Activated CD4-positive, alpha-beta memory T cell treated with anti-CD3 and anti-CD28 coated beads for 36 hours (primary cell): ENCODE measurements around the gene LSM14B. TPM values are rescaled to one million over a fixed set of nuclear protein-coding genes. Genes with fewer than 3 reads are reported as not detected.

Experiments used
- CTCF ChIA-PET: fragments of 350-600 bp; sonication (Branson Sonifier 250); formaldehyde crosslinking; loops from one replicate; lab custom pipeline; 2021; ENCODE audit warnings: antibody characterized with exemption, inconsistent platforms; lab: Charles Lee
- POLR2A ChIA-PET: fragments of 350-600 bp; sonication (Branson Sonifier 250); formaldehyde crosslinking; loops from one replicate; lab custom pipeline; 2021; ENCODE audit warnings: antibody characterized with exemption; lab: Charles Lee
- DNase-seq: peaks from one replicate; pipeline ENCODE4 v3.0.0-alpha.2; 2020
- H3K27ac Mint-ChIP-seq: one replicate; pipeline ENCODE4 v1.8.0; 2021; ENCODE audit warnings: mixed read lengths
- H3K27me3 Mint-ChIP-seq: one replicate; pipeline ENCODE4 v1.8.0; 2021; ENCODE audit warnings: mixed read lengths
- H3K36me3 Mint-ChIP-seq: one replicate; pipeline ENCODE4 v1.8.0; 2021; ENCODE audit warnings: mixed read lengths
- H3K4me1 Mint-ChIP-seq: one replicate; pipeline ENCODE4 v1.8.0; 2021; ENCODE audit warnings: low read depth, mixed read lengths
- H3K4me3 Mint-ChIP-seq: one replicate; pipeline ENCODE4 v1.8.0; 2021; ENCODE audit warnings: mild to moderate bottlenecking, mixed read lengths
- H3K9me3 Mint-ChIP-seq: one replicate; pipeline ENCODE4 v1.8.0; 2021; ENCODE audit warnings: mixed read lengths
- intact Hi-C: fragments of 100-400 bp; cut with micrococcal nuclease; formaldehyde crosslinking; loops from one replicate; pipeline ENCODE4 v1.15.1; 2023
- total RNA-seq, 2 experiments: library from RNA; stranded (reverse); gene quantifications; one replicate each; pipeline ENCODE4 v1.2.3, GENCODE V29; 2021

Gene LSM14B
- total RNA-seq, 2 experiments from 2014 or later: 33.4 to 35.1 TPM

DNA sequence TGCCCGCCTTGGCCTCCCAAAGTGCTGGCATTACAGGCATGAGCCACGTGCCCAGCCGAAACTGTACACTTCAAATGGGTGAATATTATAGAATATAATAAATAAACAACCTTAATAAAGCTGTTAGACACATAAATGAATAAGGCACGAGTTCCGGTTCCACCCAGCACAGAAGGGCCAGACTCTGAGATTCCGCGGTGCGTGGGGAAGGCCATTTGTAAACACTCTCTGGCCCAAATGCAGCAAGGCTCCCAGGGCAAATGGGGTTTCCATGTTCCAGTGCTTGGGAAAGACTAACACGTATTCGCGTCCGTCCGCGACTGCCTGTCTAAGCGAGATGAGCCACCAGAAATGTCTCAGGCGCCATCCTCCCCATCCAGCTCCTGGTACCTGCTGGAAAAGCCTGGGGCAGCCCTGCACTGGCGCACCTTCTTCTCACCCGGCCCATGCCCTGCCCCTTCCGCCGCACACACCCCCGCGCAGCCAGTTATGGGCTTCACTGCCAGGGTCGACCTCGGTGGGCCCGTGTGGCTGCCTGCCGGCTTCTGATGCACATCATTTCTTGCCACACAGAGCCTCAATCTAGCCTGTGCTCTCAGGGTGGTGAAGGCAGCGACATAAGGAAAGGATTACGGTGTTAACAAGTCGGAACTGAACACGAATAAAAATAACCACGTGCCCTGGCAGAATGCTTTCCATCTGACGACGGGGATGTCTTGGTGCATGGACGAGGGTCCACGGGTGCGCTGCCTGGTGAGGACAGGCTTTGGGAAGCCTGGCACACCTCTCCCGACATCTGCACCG, 5.5 kb upstream of the LSM14B start:
- ChIA-PET CTCF (interaction anchor here (0.6 kb wide), 1 partner anchor 35 kb away, joined by 7 read pairs; no protein-coding TSS in a partner anchor), POLR2A (no interaction called here)
- peaks cover 14% of the 10 kb centered on the region for H3K36me3 Mint-ChIP-seq

DNA sequence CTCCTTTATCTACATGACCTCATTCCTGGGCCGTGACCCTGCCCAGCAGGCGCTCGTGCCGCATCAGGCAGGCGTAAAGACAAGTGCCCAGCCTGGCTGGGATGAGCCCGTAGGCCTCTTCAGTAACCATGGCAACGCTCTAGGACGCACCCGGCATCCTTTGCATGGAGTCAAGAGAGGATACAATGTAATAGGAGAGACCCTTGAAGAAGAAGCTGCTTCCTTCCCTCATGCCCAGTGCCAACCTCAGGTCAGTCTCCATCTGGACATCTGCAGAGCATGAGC, 5.0 kb upstream of the LSM14B start:
- CTCF ChIA-PET: interaction anchor here (0.6 kb wide), 1 partner anchor 35 kb away, joined by 7 read pairs; no protein-coding TSS in a partner anchor
- no peak for DNase-seq
- Mint-ChIP-seq H3K4me1 (peaks cover 29% of the 10 kb centered on the region), H3K27me3 (no peaks in the 10 kb centered on the region), H3K4me3 (no peak overlapping the region), H3K9me3 (peaks cover 30% of the 10 kb centered on the region), H3K36me3 (peaks cover 13% of the 10 kb centered on the region), H3K27ac (no peak overlapping the region)
- intact Hi-C loops: no loop called here
- POLR2A ChIA-PET: no interaction called here

More for the DNA sequence above, 5.5 kb upstream of the LSM14B start:
- no peak overlapping the region for H3K27ac Mint-ChIP-seq
- intact Hi-C loops: no loop called here
- peaks cover 29% of the 10 kb centered on the region for H3K4me1 Mint-ChIP-seq
- peaks cover 32% of the 10 kb centered on the region for H3K9me3 Mint-ChIP-seq
- no peaks in the 10 kb centered on the region for H3K27me3 Mint-ChIP-seq
- H3K4me3 Mint-ChIP-seq: no peak overlapping the region
- DNase-seq: no peak

GRCh38 chr20:62117658-62118057, 4.6 kb upstream of the LSM14B start:
- Mint-ChIP-seq H3K9me3 (peaks cover 26% of the 10 kb centered on the region), H3K36me3 (peaks cover 13% of the 10 kb centered on the region), H3K27ac (peak overlapping the region; percentile 18), H3K27me3 (no peaks in the 10 kb centered on the region), H3K4me1 (peaks cover 29% of the 10 kb centered on the region), H3K4me3 (no peak overlapping the region)
- ChIA-PET CTCF (interaction anchor here (0.6 kb wide), 1 partner anchor 34 kb away, joined by 7 read pairs; no protein-coding TSS in a partner anchor), POLR2A (interaction anchor here (0.7 kb wide), 1 partner anchor 51 kb away, joined by 4 read pairs; no protein-coding TSS in a partner anchor)
- intact Hi-C loops: no loop called here
- peak; percentile 85 for DNase-seq

DNA sequence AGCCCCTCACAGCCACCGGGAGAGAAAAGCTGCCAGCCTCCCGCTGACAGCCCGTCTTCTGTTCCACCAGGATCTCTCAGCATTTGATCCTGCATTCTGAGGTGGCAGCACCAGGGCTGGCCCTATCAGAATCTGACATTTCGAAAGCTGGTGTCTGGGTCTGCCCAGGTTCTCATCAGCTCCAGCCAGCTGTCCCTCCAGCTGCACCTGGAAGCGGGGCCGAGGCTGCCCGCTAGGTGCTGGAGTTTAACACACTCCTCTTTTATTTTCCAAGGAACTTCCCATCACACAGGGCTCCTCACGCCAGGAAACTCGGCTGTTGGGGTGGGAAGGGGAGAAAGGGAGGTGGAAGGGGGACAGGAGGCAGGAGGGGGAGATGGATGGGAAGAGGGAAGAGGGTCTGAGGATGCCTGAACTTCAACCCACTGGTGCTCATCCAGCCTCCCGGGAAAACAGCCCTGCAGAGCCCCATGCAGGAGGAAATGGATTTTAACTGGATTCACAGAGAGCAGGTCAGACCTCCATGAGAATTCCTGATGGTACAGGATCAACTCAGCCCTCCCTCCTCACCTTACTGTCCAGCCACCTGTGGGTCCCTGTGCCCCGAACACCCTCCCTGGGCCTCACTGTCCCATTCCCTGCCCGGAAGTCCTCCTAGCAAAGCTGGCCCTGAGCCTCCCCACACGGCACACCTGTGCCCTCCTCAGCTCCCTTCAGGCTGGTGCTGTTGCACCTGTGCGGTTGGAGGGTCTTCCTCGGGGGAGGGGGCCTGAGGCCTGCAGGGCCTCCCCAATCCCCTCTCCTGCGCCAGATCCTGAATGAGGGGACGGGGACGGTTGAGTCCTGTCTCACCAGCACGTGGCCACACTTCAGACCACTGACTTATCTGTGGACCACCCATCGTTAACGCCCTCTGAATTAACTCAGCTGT, 3.9 kb upstream of the LSM14B start:
- intact Hi-C loops: no loop called here
- ChIA-PET POLR2A (interaction anchor here (0.7 to 1.1 kb wide), 2 partner anchors 52 kb away, joined by 4 to 6 read pairs; no protein-coding TSS in a partner anchor), CTCF (no interaction called here)
- no peak for DNase-seq
- Mint-ChIP-seq H3K9me3 (peaks cover 19% of the 10 kb centered on the region), H3K27ac (no peak overlapping the region), H3K27me3 (no peaks in the 10 kb centered on the region), H3K4me1 (peaks cover 30% of the 10 kb centered on the region), H3K4me3 (no peak overlapping the region), H3K36me3 (peaks cover 10% of the 10 kb centered on the region)

- intact Hi-C loops: no loop called here
- Mint-ChIP-seq H3K27me3 (no peaks in the 10 kb centered on the region), H3K4me3 (no peak overlapping the region), H3K36me3 (peaks cover 13% of the 10 kb centered on the region), H3K9me3 (peaks cover 14% of the 10 kb centered on the region), H3K27ac (no peak overlapping the region), H3K4me1 (peaks cover 36% of the 10 kb centered on the region)
- no peak for DNase-seq
- ChIA-PET CTCF (no interaction called here), POLR2A (interaction anchor here (1.1 kb wide), 1 partner anchor 52 kb away, joined by 6 read pairs; no protein-coding TSS in a partner anchor)
Observed at GRCh38 chr20:62119115-62119514, 3.2 kb upstream of the LSM14B start.

DNA sequence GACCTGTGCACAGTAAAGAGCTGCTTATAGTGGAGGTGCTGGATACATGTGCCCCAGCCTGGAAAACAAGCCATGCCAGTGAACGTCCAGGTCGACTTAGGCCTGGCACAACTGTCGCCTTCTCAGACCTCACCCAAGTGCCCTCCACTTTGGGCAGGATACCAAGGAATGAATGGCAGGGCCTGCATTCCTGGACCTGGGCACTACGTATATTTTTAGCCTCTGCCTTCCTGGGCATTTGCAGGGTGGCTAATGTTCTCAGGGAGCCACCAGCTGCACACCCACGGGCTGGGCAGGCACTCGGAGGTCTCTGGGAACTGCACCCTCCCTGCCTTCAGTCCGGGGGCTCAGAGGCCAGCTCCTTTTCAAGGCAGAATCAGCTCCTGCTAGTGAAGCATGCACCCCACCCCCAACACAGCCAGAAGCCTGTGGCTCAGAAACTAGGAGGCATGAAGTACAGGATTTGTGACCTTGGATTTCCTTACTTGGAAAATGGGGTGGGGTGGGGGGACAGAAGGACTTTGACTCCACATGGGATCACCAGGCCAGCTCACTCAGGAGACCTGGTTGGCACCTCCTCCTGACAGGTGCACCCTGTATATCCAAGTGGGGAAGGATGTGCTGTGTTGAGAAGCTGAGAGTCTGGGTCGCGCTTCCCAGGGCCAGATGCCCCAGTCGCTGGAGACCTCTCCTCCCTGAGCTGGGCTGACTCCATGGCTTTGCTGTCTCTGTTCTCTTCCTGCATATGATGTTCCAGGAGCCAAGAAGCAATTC, 2.5 kb upstream of the LSM14B start:
- DNase-seq: no peak
- POLR2A ChIA-PET: interaction anchor here (1.1 to 2.6 kb wide), 2 partner anchors 53 to 54 kb away, joined by 6 to 14 read pairs; partner anchors contain the start of gene TAF4
- Mint-ChIP-seq H3K27me3 (no peaks in the 10 kb centered on the region), H3K4me1 (peaks cover 43% of the 10 kb centered on the region), H3K36me3 (peaks cover 19% of the 10 kb centered on the region), H3K9me3 (peaks cover 14% of the 10 kb centered on the region), H3K27ac (no peak overlapping the region), H3K4me3 (no peak overlapping the region)
- CTCF ChIA-PET: interaction anchor here (0.9 to 3.1 kb wide), 2 partner anchors 53 to 109 kb away, joined by 3 to 13 read pairs; no protein-coding TSS in a partner anchor
- intact Hi-C loops: loop anchor here (5.0 kb wide), 1 partner anchor 107 kb away; no protein-coding TSS in a partner anchor

DNA sequence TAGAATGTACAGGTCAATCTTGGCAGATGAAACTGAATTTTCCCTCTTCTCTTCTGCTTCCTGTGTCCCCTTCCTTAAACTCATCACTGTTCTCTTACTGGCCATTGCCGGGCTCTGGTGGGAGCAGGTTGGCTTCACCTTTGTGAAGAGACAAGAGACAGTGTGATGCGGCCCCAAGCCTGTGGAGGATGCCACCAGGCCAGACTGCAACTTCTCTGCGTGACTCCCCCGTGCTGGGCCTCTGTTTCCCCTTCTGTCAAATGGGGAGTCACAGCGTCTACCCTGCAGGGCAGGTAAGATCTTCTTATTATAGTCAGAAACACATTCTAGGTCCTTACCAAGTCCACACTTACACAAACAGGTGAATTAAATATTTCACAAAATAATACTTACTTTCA, 1.9 kb upstream of the LSM14B start:
- intact Hi-C loops: loop anchor here (5.0 kb wide), 1 partner anchor 108 kb away; no protein-coding TSS in a partner anchor
- H3K4me1 Mint-ChIP-seq: peaks cover 47% of the 10 kb centered on the region
- no peak for DNase-seq
- CTCF ChIA-PET: interaction anchor here (0.9 to 3.1 kb wide), 4 partner anchors 12 to 110 kb away, joined by 3 to 13 read pairs (median 4); no protein-coding TSS in a partner anchor
- H3K9me3 Mint-ChIP-seq: peaks cover 8% of the 10 kb centered on the region
- peak overlapping the region; percentile 95 for H3K27ac Mint-ChIP-seq
- POLR2A ChIA-PET: interaction anchor here (1.7 to 2.6 kb wide), 2 partner anchors 22 to 54 kb away, joined by 14 to 15 read pairs; partner anchors contain the start of genes PSMA7, SS18L1 and TAF4
- no peaks in the 10 kb centered on the region for H3K27me3 Mint-ChIP-seq
- peak overlapping the region; percentile 33 for H3K4me3 Mint-ChIP-seq
- peaks cover 20% of the 10 kb centered on the region for H3K36me3 Mint-ChIP-seq

DNA sequence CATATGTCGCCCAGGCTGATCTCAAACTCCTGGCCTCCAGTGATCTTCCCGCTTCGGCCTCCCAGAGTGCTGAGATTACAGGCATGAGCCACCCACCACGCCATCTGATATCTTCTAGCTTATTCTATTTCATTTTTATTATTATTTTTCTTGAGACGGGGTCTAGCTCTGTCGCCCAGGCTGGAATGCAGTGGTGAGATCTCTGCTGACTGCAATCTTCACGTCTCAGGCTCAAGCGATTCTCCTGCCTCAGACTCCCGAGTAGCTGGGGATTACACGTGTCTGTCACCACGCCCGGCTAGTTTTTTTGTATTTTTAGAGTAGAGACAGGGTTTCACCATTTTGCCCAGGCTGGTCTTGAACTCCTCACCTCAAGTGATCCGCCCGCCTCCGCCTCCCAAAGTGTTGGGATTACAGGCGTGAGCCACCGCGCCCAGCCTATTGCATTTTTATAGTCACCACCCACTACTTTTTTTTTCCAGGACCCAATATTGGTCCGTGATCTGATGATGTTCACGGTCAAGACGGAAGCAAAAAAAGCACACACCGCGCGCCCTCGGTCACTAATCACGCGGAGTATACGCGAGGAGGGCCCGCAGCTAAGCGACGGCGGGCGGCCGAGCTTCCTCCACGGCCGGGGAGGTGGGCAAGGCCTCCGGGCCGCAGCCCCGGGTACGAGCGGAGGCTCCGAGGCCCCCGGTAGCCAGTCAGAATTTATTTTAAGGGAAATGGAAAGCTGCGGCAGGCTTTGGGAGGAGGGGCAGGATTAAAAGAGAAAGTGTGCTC, 1.1 kb upstream of the LSM14B start:
- ChIA-PET POLR2A (interaction anchor here (0.7 to 2.6 kb wide), 5 partner anchors 12 to 61 kb away, joined by 3 to 15 read pairs (median 10); partner anchors contain the start of genes PSMA7, SS18L1 and TAF4), CTCF (interaction anchor here (1.0 to 3.2 kb wide), 7 partner anchors 11 to 116 kb away, joined by 3 to 16 read pairs (median 6); partner anchors contain the start of genes PSMA7 and SS18L1)
- H3K4me1 Mint-ChIP-seq: peaks cover 47% of the 10 kb centered on the region
- H3K4me3 Mint-ChIP-seq: peak overlapping the region; percentile 86
- intact Hi-C loops: loop anchor here (5.0 kb wide), 1 partner anchor 109 kb away; no protein-coding TSS in a partner anchor
- H3K36me3 Mint-ChIP-seq: peaks cover 18% of the 10 kb centered on the region
- peaks cover 5% of the 10 kb centered on the region for H3K9me3 Mint-ChIP-seq
- H3K27ac Mint-ChIP-seq: peak overlapping the region; percentile 95
- peak; percentile 59 for DNase-seq
- no peaks in the 10 kb centered on the region for H3K27me3 Mint-ChIP-seq

GRCh38 chr20:62122654-62123449, 577 bp downstream of the LSM14B start:
- intact Hi-C loops: loop anchor here (1.0 to 5.0 kb wide), 5 partner anchors 19 to 179 kb away; partner anchors contain the start of gene ADRM1
- Mint-ChIP-seq H3K36me3 (peaks cover 26% of the 10 kb centered on the region), H3K4me3 (peak overlapping the region; percentile 77), H3K4me1 (peaks cover 40% of the 10 kb centered on the region), H3K27ac (peak overlapping the region; percentile 8), H3K27me3 (no peaks in the 10 kb centered on the region), H3K9me3 (no peaks in the 10 kb centered on the region)
- DNase-seq: peak; percentile 36
- CTCF ChIA-PET: interaction anchor here (1.2 to 3.2 kb wide), 4 partner anchors 14 to 112 kb away, joined by 4 to 16 read pairs (median 10); partner anchors contain the start of genes PSMA7 and SS18L1
- POLR2A ChIA-PET: interaction anchor here (0.6 to 2.6 kb wide), 3 partner anchors 15 to 689 kb away, joined by 3 to 14 read pairs (median 10); partner anchors contain the start of gene TAF4
